ENCODE data around the gene CDCP2. TPM values are rescaled to one million over a fixed set of nuclear protein-coding genes. Genes with fewer than 3 reads are reported as not detected.

Gene CDCP2
- not detected in 2 replicates for total RNA-seq (ENCODE audit: low replicate concordance)

GRCh38 chr1:54152696-54153095, at the start of gene CDCP2:
CDCP2 (minus strand) TSS chr1:54153000; CDS start chr1:54152922, 78 bp downstream.

GRCh38 chr1:54199765-54200518, 47.1 kb upstream of the CDCP2 start, which contains the start of the genes CYB5RL and MRPL37:
CYB5RL (minus strand) TSS chr1:54200030; CDS start chr1:54195616, 4,414 bp downstream.
MRPL37 (plus strand) TSS chr1:54200167; CDS start chr1:54200244, 77 bp downstream.

Other genes starting within 250 kb of the CDCP2 start
- gene IFT25, start 207.3 kb downstream of the CDCP2 start, total RNA-seq (ENCODE audit: low replicate concordance): 9.5 and 18.8 TPM in 2 replicates
- gene LRRC42, start 206.7 kb downstream of the CDCP2 start, total RNA-seq (ENCODE audit: low replicate concordance): 9.5 and 27.1 TPM in 2 replicates
- gene LDLRAD1, start 134.8 kb downstream of the CDCP2 start, total RNA-seq (ENCODE audit: low replicate concordance): not detected in 2 replicates
- 312 and 606 TPM in 2 replicates for gene TMEM59, start 99.8 kb downstream of the CDCP2 start, total RNA-seq (ENCODE audit: low replicate concordance)
- gene TCEANC2, start 99.4 kb downstream of the CDCP2 start, total RNA-seq (ENCODE audit: low replicate concordance): 2.6 and 4.4 TPM in 2 replicates
- 3.5 and 3.7 TPM in 2 replicates for gene CYB5RL, start 47.0 kb upstream of the CDCP2 start, total RNA-seq (ENCODE audit: low replicate concordance)
- gene MRPL37, start 47.2 kb upstream of the CDCP2 start, total RNA-seq (ENCODE audit: low replicate concordance): 25.7 and 47.0 TPM in 2 replicates